Astrocyte (in vitro differentiated cells and primary cell): ENCODE results near the gene INSM1. TPM values are rescaled to one million over a fixed set of nuclear protein-coding genes. Genes with fewer than 3 reads are reported as not detected.

ENCODE experiments used
- DNase-seq: peaks from one replicate; pipeline ENCODE4 v3.0.0-alpha.2; 2010; ENCODE audit warnings: low read depth
- FAIRE-seq: peaks from 2 replicates; lab custom pipeline; 2011; peaks lifted over from hg19 to GRCh38; lab: Jason Lieb, UNC
- H2AFZ ChIP-seq: 2 replicates; pipeline ENCODE4 v1.6.0; 2012; ENCODE audit warnings: low read depth, low read length, inconsistent platforms
- H3K27ac ChIP-seq: 2 replicates; pipeline ENCODE4 v1.5.1; 2011; ENCODE audit warnings: low read depth, low read length, inconsistent platforms
- H3K27me3 ChIP-seq: 2 replicates; pipeline ENCODE4 v1.6.0; 2011; ENCODE audit warnings: low read length, inconsistent platforms; ENCODE audit not compliant: insufficient read depth
- H3K36me3 ChIP-seq: 2 replicates; pipeline ENCODE4 v1.5.1; 2011; ENCODE audit warnings: low read length, inconsistent platforms; ENCODE audit not compliant: insufficient read depth
- H3K4me1 ChIP-seq: 2 replicates; pipeline ENCODE4 v1.5.1; 2011; ENCODE audit warnings: low read length, inconsistent platforms; ENCODE audit not compliant: insufficient read depth
- H3K4me2 ChIP-seq: 2 replicates; pipeline ENCODE4 v1.6.0; 2012; ENCODE audit warnings: low read length, inconsistent platforms
- H3K4me3 ChIP-seq: 2 replicates; pipeline ENCODE4 v1.5.1; 2011; ENCODE audit warnings: low read depth, mild to moderate bottlenecking, low read length, inconsistent platforms; ENCODE audit not compliant: insufficient read depth
- H3K79me2 ChIP-seq: 2 replicates; pipeline ENCODE4 v1.6.0; 2012; ENCODE audit warnings: mild to moderate bottlenecking, low read length, inconsistent platforms; ENCODE audit not compliant: insufficient read depth
- H3K9ac ChIP-seq: 2 replicates; pipeline ENCODE4 v1.6.0; 2012; ENCODE audit warnings: mild to moderate bottlenecking, low read length, inconsistent platforms
- H3K9me3 ChIP-seq: 2 replicates; pipeline ENCODE4 v1.5.1; 2012; ENCODE audit warnings: low read depth, mild to moderate bottlenecking, low read length, inconsistent platforms; ENCODE audit not compliant: insufficient read depth
- H4K20me1 ChIP-seq: 2 replicates; pipeline ENCODE4 v1.6.0; 2012; ENCODE audit warnings: low read length, inconsistent platforms; ENCODE audit not compliant: insufficient read depth
- H3K27ac Mint-ChIP-seq: one replicate; pipeline ENCODE4 v1.8.0; 2021; ENCODE audit warnings: mild to moderate bottlenecking, mixed read lengths; ENCODE audit not compliant: unreplicated experiment
- H3K27me3 Mint-ChIP-seq: one replicate; pipeline ENCODE4 v1.8.0; 2021; ENCODE audit warnings: low read depth, mixed read lengths; ENCODE audit not compliant: unreplicated experiment
- H3K36me3 Mint-ChIP-seq: one replicate; pipeline ENCODE4 v1.8.0; 2021; ENCODE audit warnings: low read depth, mixed read lengths; ENCODE audit not compliant: unreplicated experiment
- H3K4me1 Mint-ChIP-seq: one replicate; pipeline ENCODE4 v1.8.0; 2021; ENCODE audit warnings: low read depth, mixed read lengths; ENCODE audit not compliant: unreplicated experiment
- H3K4me3 Mint-ChIP-seq: one replicate; pipeline ENCODE4 v1.8.0; 2021; ENCODE audit warnings: mild to moderate bottlenecking, moderate library complexity, mixed read lengths; ENCODE audit not compliant: unreplicated experiment
- H3K9me3 Mint-ChIP-seq: one replicate; pipeline ENCODE4 v1.8.0; 2021; ENCODE audit warnings: mild to moderate bottlenecking, mixed read lengths; ENCODE audit not compliant: unreplicated experiment
- CTCF ChIP-seq: IDR thresholded peaks from 2 replicates; pipeline ENCODE4 v1.5.1; 2011; ENCODE audit warnings: low read depth, mild to moderate bottlenecking, inconsistent platforms, low read length, moderate library complexity; ENCODE audit not compliant: insufficient read depth
- EZH2 ChIP-seq: IDR thresholded peaks from 2 replicates; pipeline ENCODE4 v1.6.1; 2012; ENCODE audit warnings: mild to moderate bottlenecking, low read length, inconsistent platforms; ENCODE audit not compliant: insufficient read depth
- total RNA-seq: library from RNA; stranded (reverse); gene quantifications from 2 replicates; pipeline ENCODE4 v1.2.1, GENCODE V29; 2021

The INSM1 gene
- total RNA-seq, 1 donor from 2014 or later, result 0.09 TPM

GRCh38 chr20:20386192-20386591, 18.3 kb downstream of the INSM1 start:
- H3K27ac Mint-ChIP-seq, result no peak overlapping the region
- H3K9me3 Mint-ChIP-seq, result peaks cover under 1% of the 10 kb centered on the region
- H3K4me1 Mint-ChIP-seq, result no peaks in the 10 kb centered on the region
- H3K4me2 ChIP-seq, result no peak overlapping the region
- H2AFZ ChIP-seq, result no peak overlapping the region
- H3K4me1 ChIP-seq, result no peaks in the 10 kb centered on the region
- DNase-seq (no peak), FAIRE-seq (no peak)
- H3K9ac ChIP-seq, result no peak overlapping the region
- no peaks in the 10 kb centered on the region for H3K79me2 ChIP-seq
- no peaks in the 10 kb centered on the region for H4K20me1 ChIP-seq
- H3K27ac ChIP-seq, result no peak overlapping the region
- H3K4me3 ChIP-seq, result no peak overlapping the region
- no peak overlapping the region for H3K4me3 Mint-ChIP-seq
- H3K36me3 Mint-ChIP-seq, result no peaks in the 10 kb centered on the region
- TF ChIP-seq EZH2 (no peak), CTCF (no peak)
- no peaks in the 10 kb centered on the region for H3K36me3 ChIP-seq
- peaks cover 4% of the 10 kb centered on the region for H3K27me3 Mint-ChIP-seq
- H3K27me3 ChIP-seq, result no peaks in the 10 kb centered on the region
- no peaks in the 10 kb centered on the region for H3K9me3 ChIP-seq

DNA sequence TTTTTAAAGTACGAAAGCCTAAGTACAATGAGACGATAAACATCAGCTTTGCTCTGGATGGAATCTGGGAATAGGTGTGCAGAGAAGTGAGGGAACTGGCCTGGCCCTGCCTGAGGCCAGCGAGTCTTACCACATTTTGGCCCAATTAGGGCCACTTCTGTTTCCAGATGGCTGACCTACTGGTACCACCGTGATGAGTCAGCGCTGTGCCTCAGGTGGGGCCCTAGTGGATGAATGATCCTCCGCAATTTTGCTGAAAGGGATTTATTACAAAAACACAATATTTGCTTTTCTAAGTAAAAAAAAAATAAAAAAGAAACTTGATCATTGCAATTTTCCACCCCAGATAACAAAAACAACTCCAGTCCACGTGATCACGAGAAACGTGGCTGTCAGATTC, 22.5 kb downstream of the INSM1 start:
- Histone ChIP-seq H3K27ac (no peak overlapping the region), H3K4me3 (no peak overlapping the region), H2AFZ (no peak overlapping the region), H3K36me3 (no peaks in the 10 kb centered on the region), H3K27me3 (no peaks in the 10 kb centered on the region), H3K4me1 (no peaks in the 10 kb centered on the region), H3K9me3 (no peaks in the 10 kb centered on the region), H3K9ac (no peak overlapping the region), H3K79me2 (no peaks in the 10 kb centered on the region), H3K4me2 (no peak overlapping the region), H4K20me1 (no peaks in the 10 kb centered on the region)
- peaks cover 4% of the 10 kb centered on the region for H3K36me3 Mint-ChIP-seq
- H3K9me3 Mint-ChIP-seq, result peaks cover 2% of the 10 kb centered on the region
- no peak overlapping the region for H3K27ac Mint-ChIP-seq
- H3K27me3 Mint-ChIP-seq, result peaks cover 4% of the 10 kb centered on the region
- no peak for FAIRE-seq
- H3K4me1 Mint-ChIP-seq, result no peaks in the 10 kb centered on the region
- TF ChIP-seq EZH2 (no peak), CTCF (no peak)
- no peak for DNase-seq
- H3K4me3 Mint-ChIP-seq, result no peak overlapping the region

GRCh38 chr20:20391115-20391514, 23.2 kb downstream of the INSM1 start:
- H3K27me3 Mint-ChIP-seq, result peaks cover 4% of the 10 kb centered on the region
- TF ChIP-seq EZH2 (no peak), CTCF (no peak)

More at GRCh38 chr20:20391115-20391514, 23.2 kb downstream of the INSM1 start:
- Mint-ChIP-seq H3K9me3 (peaks cover 2% of the 10 kb centered on the region), H3K27ac (no peak overlapping the region), H3K4me1 (no peaks in the 10 kb centered on the region), H3K4me3 (no peak overlapping the region), H3K36me3 (peaks cover 4% of the 10 kb centered on the region)
- no peaks in the 10 kb centered on the region for H4K20me1 ChIP-seq
- H3K36me3 ChIP-seq, result no peaks in the 10 kb centered on the region
- H3K9me3 ChIP-seq, result no peaks in the 10 kb centered on the region
- DNase-seq (no peak), FAIRE-seq (no peak)
- H3K4me2 ChIP-seq, result no peak overlapping the region
- no peak overlapping the region for H2AFZ ChIP-seq
- no peaks in the 10 kb centered on the region for H3K79me2 ChIP-seq
- no peaks in the 10 kb centered on the region for H3K27me3 ChIP-seq
- H3K4me3 ChIP-seq, result no peak overlapping the region
- H3K4me1 ChIP-seq, result no peaks in the 10 kb centered on the region
- no peak overlapping the region for H3K9ac ChIP-seq
- H3K27ac ChIP-seq, result no peak overlapping the region
